SK-N-SH treated with all-trans-retinoic acid at 6 μM for 48 hours (cell line): ENCODE data around the gene SYTL2.

Experiments used
- ATAC-seq: fragments of 200-7000 bp; cut with Tn5 transposase; 3 replicates; pipeline ENCODE4 v1.9.1; 2020; ENCODE audit warnings: mild to moderate bottlenecking, moderate library complexity
- ARNTL ChIP-seq: fragments of 450-650 bp; formaldehyde crosslinking; IDR thresholded peaks from 2 replicates; pipeline ENCODE4 v1.5.0; 2020; ENCODE audit warnings: low read depth, mild to moderate bottlenecking, moderate library complexity, borderline replicate concordance
- BACH2 ChIP-seq: fragments of 250-450 bp; sonication (Bioruptor Pico); IDR thresholded peaks from 2 replicates; pipeline ENCODE4 v1.9.0; 2021; ENCODE audit warnings: mild to moderate bottlenecking, borderline replicate concordance
- CSDC2 ChIP-seq: fragments of 250-450 bp; sonication (Bioruptor Pico); IDR thresholded peaks from 2 replicates; pipeline ENCODE4 v1.5.0; 2020; ENCODE audit warnings: mild to moderate bottlenecking, moderate library complexity
- ESRRG ChIP-seq: fragments of 250-450 bp; sonication (Bioruptor Pico); IDR thresholded peaks from 2 replicates; pipeline ENCODE4 v1.6.1; 2021; ENCODE audit warnings: mild to moderate bottlenecking
- GLIS3 ChIP-seq: fragments of 250-450 bp; sonication (Bioruptor Pico); IDR thresholded peaks from 2 replicates; pipeline ENCODE4 v1.5.0; 2020; ENCODE audit warnings: mild to moderate bottlenecking, moderate library complexity
- ISL1 ChIP-seq: fragments of 250-450 bp; sonication (Bioruptor Pico); IDR thresholded peaks from 2 replicates; pipeline ENCODE4 v2.1.2; 2022; ENCODE audit warnings: mild to moderate bottlenecking, moderate library complexity
- OSR1 ChIP-seq: fragments of 250-450 bp; sonication (Bioruptor Pico); IDR thresholded peaks from 2 replicates; pipeline ENCODE4 v1.8.0; 2022; ENCODE audit warnings: moderate library complexity, mild to moderate bottlenecking, inconsistent platforms
- PPARA ChIP-seq: fragments of 250-450 bp; sonication (Bioruptor Pico); IDR thresholded peaks from 2 replicates; pipeline ENCODE4 v1.5.0; 2020; ENCODE audit warnings: mild to moderate bottlenecking, borderline replicate concordance
- RARB ChIP-seq: fragments of 250-450 bp; sonication (Bioruptor Pico); IDR thresholded peaks from 2 replicates; pipeline ENCODE4 v1.8.0; 2021; ENCODE audit warnings: mild to moderate bottlenecking, moderate library complexity
- SNAI2 ChIP-seq: fragments of 250-450 bp; sonication (Bioruptor Pico); IDR thresholded peaks from 2 replicates; pipeline ENCODE4 v1.5.0; 2020; ENCODE audit warnings: mild to moderate bottlenecking, moderate library complexity
- TCF4 ChIP-seq: fragments of 250-450 bp; sonication (Bioruptor Pico); IDR thresholded peaks from 2 replicates; pipeline ENCODE4 v1.8.0; 2021; ENCODE audit warnings: mild to moderate bottlenecking, moderate library complexity, borderline replicate concordance
- TOX ChIP-seq: fragments of 250-450 bp; sonication (Bioruptor Pico); IDR thresholded peaks from 2 replicates; pipeline ENCODE4 v1.8.0; 2021; ENCODE audit warnings: mild to moderate bottlenecking, moderate library complexity, borderline replicate concordance
- ZC3H10 ChIP-seq: fragments of 250-450 bp; sonication (Bioruptor Pico); IDR thresholded peaks from 2 replicates; pipeline ENCODE4 v1.5.1; 2021; ENCODE audit warnings: mild to moderate bottlenecking, moderate library complexity
- ZFP3 ChIP-seq: fragments of 250-450 bp; sonication (Bioruptor Pico); IDR thresholded peaks from 2 replicates; pipeline ENCODE4 v1.5.0; 2020; ENCODE audit warnings: mild to moderate bottlenecking, moderate library complexity
- ZFP30 ChIP-seq: fragments of 450-650 bp; formaldehyde crosslinking; IDR thresholded peaks from 2 replicates; pipeline ENCODE4 v1.5.0; 2022; ENCODE audit warnings: mild to moderate bottlenecking, moderate library complexity
- ZNF565 ChIP-seq: fragments of 450-650 bp; formaldehyde crosslinking; conservative IDR thresholded peaks from 2 replicates; pipeline ENCODE4 v1.5.0; 2020; ENCODE audit warnings: low read depth, mild to moderate bottlenecking, moderate library complexity
- ZNF70 ChIP-seq: fragments of 450-650 bp; formaldehyde crosslinking; IDR thresholded peaks from 2 replicates; pipeline ENCODE4 v1.5.0; 2020; ENCODE audit warnings: mild to moderate bottlenecking, moderate library complexity
- ZNF8 ChIP-seq: fragments of 450-650 bp; formaldehyde crosslinking; IDR thresholded peaks from 2 replicates; pipeline ENCODE4 v1.5.0; 2020; ENCODE audit warnings: mild to moderate bottlenecking, moderate library complexity
- TF ChIP-seq, protein P1 (sequence below): fragments of 250-450 bp; sonication (Bioruptor Pico); IDR thresholded peaks from 2 replicates; pipeline ENCODE4 v1.8.0; 2020; ENCODE audit warnings: mild to moderate bottlenecking, moderate library complexity, borderline replicate concordance
- TF ChIP-seq, protein P2 (sequence below): fragments of 250-450 bp; sonication (Bioruptor Pico); IDR thresholded peaks from 2 replicates; pipeline ENCODE4 v1.8.0; 2021; ENCODE audit warnings: low read depth, mild to moderate bottlenecking, moderate library complexity, borderline replicate concordance
- TF ChIP-seq, protein P3 (sequence below): fragments of 250-450 bp; sonication (Bioruptor Pico); IDR thresholded peaks from 2 replicates; pipeline ENCODE4 v1.5.1; 2021; ENCODE audit warnings: mild to moderate bottlenecking, moderate library complexity

SYTL2 gene

DNA sequence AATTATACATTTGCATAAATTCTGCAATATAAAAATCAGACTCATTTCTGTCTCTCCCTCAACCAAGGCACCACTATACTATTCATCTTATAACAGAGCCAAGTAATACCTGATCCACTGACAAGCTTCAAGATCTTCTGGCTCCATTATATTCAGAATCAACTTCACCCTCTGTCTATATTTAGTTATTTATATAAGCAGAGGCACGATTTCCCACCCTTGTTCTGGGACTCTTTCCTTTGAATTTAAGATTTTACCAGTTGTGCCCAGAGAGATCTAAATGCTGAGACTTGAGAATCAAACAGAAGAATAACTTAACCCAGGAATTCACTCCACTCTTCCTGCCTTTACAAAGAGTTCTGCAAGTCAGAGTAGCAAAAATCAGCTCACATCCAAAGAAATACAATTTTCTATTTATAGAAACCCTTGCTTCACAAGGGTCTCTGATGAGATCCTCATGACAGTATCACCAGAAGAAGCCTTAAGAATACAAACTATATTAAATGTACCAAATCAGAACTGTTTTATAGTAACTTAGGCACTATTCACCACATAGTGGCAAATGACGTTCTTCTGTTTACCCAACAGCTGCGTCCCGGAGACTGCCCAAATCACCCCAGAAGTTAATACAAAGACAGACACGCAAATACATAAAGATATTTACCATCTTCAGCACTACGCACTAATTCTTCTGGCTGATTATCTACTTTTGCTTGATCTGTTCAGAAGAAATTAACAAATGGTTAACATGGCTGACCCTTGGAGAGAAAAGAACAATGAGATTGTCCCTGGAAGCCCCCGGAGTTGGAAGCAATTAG, 92.6 kb downstream of the SYTL2 start:
- TF ChIP-seq TCF4 (no peak), ESRRG (CRISPR knock-in tag) (no peak), PPARA (CRISPR knock-in tag) (no peak)
- ATAC-seq, result peak; percentile 4; the same call in 2 of the 3 replicates

DNA sequence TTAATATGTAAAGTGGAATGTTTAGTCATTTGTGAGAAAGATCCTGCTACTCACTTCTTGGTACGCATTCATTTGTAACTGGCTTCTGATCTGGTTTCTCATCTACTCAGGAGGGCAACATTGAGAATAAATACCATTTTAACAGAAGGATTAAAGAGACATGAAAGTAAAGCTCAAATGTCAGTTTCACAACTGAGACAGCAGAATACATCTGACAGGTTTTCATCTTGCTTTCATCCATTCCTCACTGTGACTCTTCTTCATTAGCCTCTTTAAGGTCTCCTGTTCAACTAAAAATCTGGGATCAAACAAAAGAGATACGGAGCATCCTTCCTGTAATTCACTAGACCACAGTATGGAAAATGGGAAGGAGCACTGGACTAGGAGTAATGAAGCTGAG, 93.5 kb downstream of the SYTL2 start:
- no peak for ATAC-seq

DNA sequence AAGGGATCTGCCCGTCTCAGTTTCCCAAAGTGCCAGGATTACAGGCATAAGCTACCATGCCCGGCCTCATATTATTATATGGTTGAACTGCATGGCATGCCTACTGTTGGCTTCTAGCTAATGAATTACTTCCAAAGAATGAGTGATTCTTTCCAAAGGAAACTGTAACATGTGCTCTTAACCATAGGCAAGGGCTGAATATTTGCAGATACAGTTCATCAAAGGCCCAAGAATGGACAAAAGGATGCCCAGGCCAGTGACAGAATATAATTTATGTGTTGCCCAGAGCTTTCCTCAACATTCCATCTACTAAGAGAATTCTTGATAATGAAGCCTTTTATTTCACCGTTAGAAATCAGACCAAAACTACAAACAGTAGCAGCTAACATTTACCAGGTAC, 98.0 kb downstream of the SYTL2 start:
- TF ChIP-seq ZNF70 (CRISPR knock-in tag) (no peak), ISL1 (peak; percentile 15; the same call in 1 of the 2 replicates), ZC3H10 (CRISPR knock-in tag) (no peak), CSDC2 (CRISPR knock-in tag) (no peak)
- ATAC-seq, result no peak

More for the DNA sequence above, 93.5 kb downstream of the SYTL2 start:
- no peak for TF ChIP-seq ZFP3
- no peak for TF ChIP-seq TOX (CRISPR knock-in tag)
- TF ChIP-seq, protein P1, sequence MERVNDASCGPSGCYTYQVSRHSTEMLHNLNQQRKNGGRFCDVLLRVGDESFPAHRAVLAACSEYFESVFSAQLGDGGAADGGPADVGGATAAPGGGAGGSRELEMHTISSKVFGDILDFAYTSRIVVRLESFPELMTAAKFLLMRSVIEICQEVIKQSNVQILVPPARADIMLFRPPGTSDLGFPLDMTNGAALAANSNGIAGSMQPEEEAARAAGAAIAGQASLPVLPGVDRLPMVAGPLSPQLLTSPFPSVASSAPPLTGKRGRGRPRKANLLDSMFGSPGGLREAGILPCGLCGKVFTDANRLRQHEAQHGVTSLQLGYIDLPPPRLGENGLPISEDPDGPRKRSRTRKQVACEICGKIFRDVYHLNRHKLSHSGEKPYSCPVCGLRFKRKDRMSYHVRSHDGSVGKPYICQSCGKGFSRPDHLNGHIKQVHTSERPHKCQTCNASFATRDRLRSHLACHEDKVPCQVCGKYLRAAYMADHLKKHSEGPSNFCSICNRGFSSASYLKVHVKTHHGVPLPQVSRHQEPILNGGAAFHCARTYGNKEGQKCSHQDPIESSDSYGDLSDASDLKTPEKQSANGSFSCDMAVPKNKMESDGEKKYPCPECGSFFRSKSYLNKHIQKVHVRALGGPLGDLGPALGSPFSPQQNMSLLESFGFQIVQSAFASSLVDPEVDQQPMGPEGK (CRISPR knock-in tag), result no peak
- TF ChIP-seq OSR1 (CRISPR knock-in tag), result no peak
- TF ChIP-seq SNAI2 (CRISPR knock-in tag), result no peak
- no peak for TF ChIP-seq TCF4
- no peak for TF ChIP-seq RARB (CRISPR knock-in tag)
- TF ChIP-seq GLIS3, result no peak
- no peak for TF ChIP-seq ZFP30 (CRISPR knock-in tag)
- TF ChIP-seq, protein P2, sequence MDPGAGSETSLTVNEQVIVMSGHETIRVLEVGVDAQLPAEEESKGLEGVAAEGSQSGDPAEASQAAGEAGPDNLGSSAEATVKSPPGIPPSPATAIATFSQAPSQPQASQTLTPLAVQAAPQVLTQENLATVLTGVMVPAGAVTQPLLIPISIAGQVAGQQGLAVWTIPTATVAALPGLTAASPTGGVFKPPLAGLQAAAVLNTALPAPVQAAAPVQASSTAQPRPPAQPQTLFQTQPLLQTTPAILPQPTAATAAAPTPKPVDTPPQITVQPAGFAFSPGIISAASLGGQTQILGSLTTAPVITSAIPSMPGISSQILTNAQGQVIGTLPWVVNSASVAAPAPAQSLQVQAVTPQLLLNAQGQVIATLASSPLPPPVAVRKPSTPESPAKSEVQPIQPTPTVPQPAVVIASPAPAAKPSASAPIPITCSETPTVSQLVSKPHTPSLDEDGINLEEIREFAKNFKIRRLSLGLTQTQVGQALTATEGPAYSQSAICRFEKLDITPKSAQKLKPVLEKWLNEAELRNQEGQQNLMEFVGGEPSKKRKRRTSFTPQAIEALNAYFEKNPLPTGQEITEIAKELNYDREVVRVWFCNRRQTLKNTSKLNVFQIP (CRISPR knock-in tag), result no peak
- TF ChIP-seq ZC3H10 (CRISPR knock-in tag), result no peak
- no peak for TF ChIP-seq ZNF8
- no peak for TF ChIP-seq ISL1
- TF ChIP-seq, protein P3, sequence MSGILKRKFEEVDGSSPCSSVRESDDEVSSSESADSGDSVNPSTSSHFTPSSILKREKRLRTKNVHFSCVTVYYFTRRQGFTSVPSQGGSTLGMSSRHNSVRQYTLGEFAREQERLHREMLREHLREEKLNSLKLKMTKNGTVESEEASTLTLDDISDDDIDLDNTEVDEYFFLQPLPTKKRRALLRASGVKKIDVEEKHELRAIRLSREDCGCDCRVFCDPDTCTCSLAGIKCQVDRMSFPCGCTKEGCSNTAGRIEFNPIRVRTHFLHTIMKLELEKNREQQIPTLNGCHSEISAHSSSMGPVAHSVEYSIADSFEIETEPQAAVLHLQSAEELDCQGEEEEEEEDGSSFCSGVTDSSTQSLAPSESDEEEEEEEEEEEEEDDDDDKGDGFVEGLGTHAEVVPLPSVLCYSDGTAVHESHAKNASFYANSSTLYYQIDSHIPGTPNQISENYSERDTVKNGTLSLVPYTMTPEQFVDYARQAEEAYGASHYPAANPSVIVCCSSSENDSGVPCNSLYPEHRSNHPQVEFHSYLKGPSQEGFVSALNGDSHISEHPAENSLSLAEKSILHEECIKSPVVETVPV (CRISPR knock-in tag), result no peak
- no peak for TF ChIP-seq ZNF70 (CRISPR knock-in tag)

DNA sequence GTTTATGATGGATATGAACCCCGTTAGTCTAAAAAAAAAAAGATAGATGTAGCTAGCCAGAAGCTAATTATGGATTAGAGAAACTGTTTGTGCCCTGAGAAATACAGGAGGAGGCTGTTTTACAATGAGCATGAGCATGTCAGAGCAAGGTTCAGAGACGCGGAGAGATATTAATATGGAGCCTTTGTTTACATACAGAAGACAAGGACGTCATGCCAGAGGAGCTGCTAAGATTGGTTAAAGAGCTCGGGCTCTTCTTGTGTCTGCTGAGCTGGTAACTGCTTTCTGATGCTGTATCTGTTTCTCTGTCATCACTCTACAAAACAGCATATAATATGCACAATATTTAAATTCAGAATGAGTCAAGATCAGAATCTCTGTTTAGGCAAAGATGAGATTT, 100.0 kb downstream of the SYTL2 start:
- peak; percentile 11; the same call in 2 of the 3 replicates for ATAC-seq

More for the DNA sequence above, 100.0 kb downstream of the SYTL2 start:
- TF ChIP-seq ZNF565 (CRISPR knock-in tag) (no peak), ZFP30 (CRISPR knock-in tag) (no peak), ISL1 (no peak), SNAI2 (CRISPR knock-in tag) (no peak), CSDC2 (CRISPR knock-in tag) (no peak), GLIS3 (no peak), ZNF8 (no peak), ZNF70 (CRISPR knock-in tag) (no peak), ARNTL (CRISPR knock-in tag) (no peak), ZC3H10 (CRISPR knock-in tag) (no peak), BACH2 (CRISPR knock-in tag) (no peak), ZFP3 (no peak)
- TF ChIP-seq, protein P1 (CRISPR knock-in tag), result no peak
- TF ChIP-seq, protein P3 (CRISPR knock-in tag), result no peak
